HG03066 (cell line): ENCODE data around the gene DNAH8.
"Not testable (repeated sequence)": the region's sequence is repeated elsewhere in the genome, so short reads cannot be mapped to it uniquely, and the experiment has no call there.

Source experiments
- ATAC-seq: cut with Tn5 transposase; IDR thresholded peaks from one replicate; pipeline ENCODE4 v1.9.1; 2021; ENCODE audit warnings: low read depth; ENCODE audit not compliant: unreplicated experiment

The DNAH8 gene

DNA sequence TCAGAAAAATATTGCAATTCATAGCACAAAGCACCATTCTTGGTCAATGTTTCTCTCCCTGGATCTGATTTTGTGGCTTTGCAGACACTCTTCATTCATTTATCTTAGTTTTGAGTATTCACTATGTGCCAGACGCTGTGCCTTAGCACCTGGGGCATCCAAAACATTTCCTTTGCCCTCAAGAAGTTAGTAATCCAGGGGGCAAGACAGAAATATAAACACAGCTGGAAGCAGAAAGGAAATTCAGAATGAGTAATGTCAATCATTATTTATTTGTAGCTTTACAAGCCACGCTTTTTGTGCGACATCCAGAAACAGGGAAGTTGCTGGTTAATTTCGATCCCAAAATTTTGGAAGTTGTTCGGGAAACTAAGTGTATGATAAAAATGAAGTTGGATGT is 71.4 kb downstream of the DNAH8 start:
- no peak for ATAC-seq

DNA sequence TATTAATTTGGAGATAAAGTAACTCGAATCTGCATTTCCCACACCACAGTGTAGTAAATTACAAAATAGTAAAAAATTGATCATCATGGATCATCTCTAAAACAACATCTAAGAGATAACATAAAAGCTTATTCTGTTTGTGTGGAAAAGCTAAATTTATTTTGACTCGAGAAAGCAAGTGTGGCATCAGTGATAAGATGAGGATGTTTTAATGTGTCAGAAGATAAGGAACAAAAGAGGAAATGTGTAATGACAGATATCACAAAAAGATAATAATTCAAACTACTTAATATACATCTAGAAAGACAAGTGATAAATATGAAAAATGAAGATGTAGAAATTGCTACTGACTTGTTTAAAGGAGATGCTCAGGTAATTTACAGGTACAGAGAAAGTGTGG is 74.1 kb downstream of the DNAH8 start:
- ATAC-seq, result no peak

DNA sequence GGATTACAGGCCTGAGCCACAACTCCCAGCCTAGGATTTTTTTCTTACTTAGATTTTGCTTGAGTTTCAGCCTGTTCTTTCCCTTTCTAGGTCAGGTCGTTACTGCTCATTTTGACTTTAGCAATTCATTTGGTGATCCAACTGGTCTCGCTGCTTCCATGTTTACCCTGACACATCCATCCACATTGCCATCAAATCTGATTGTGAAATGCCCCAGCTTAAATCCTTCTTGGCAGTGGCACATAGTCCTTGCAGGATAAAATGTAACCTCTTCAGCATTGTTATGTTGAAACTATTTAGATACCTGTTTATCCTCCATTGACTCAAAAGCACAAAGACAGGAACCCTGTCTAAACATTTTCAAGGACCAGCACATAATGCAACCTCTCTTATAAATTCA is 77.2 kb downstream of the DNAH8 start:
- no peak for ATAC-seq

DNA sequence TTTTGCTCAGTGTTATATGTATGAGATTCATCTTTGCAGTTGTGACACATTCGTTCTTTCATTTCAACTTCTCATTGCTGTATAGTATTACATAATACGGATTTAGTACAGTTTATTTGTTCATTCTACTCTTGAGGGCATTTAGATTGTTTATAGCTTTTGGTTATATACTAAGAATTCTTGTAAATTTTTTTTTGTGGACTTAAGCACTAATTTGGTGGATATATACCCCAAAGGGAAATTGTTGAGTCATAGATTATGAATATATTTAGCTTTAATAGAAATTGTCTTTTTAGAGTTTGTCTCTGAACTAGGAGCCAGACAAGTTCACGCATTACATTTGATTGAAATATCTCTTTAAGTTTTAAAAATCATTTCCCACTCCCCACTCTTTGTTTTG is 79.6 kb downstream of the DNAH8 start:
- no peak for ATAC-seq

DNA sequence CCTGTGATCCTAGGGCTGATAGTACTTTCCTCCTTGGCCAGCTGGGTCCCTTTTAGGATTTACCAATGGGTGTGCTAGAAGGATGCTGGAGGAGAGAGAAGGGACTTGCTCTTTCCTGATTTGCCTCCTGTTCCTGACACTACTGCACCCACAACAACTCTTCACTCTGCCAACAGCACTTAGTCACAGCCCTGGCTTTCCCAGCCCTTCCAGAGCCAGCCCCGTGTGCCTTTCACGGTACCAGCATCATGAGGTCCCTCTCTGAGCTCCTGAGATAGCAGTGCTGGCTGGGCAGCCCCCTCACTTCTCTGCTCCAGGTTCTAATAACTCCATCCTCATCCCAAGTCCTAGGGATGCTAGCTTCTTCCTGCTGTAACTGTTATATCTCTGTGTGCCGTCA is 80.9 kb downstream of the DNAH8 start:
- ATAC-seq, result no peak

DNA sequence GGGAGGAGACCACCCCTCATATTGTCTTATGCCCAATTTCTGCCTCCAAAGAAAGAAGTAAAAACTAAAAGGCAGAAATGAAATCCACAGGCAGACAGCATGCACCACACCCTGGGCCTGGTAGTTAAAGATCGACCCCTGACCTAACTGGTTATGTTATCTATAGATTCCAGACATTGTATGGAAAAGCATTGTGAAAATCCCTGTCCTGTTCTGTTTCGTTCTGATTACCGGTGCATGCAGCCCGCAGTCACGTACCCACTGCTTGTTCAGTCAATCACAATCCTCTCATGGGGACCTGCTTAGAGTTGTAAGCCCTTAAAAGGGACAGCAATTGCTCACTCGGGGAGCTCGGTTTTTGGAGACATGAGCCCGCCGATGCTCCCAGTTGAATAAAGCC is 81.3 kb downstream of the DNAH8 start:
- ATAC-seq, result not testable (repeated sequence)

DNA sequence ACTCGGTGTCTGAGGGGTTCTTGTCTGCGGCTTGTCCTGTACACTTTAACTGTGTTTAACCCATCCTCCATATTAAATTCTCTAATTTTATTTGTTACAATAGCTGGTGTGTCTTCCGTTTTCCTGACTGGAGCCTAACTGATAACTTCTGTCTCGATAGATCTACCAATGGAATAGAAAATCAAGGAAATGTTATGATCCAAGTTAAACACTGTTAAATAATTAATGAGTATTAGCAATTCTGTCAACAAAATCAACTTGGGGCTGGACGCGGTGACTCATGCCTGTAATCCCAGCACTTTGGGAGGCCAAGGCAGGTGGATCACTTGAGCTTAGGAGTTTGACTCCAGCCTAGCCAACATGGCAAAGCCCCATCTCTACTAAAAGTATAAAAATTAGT is 81.7 kb downstream of the DNAH8 start:
- ATAC-seq, result no peak

DNA sequence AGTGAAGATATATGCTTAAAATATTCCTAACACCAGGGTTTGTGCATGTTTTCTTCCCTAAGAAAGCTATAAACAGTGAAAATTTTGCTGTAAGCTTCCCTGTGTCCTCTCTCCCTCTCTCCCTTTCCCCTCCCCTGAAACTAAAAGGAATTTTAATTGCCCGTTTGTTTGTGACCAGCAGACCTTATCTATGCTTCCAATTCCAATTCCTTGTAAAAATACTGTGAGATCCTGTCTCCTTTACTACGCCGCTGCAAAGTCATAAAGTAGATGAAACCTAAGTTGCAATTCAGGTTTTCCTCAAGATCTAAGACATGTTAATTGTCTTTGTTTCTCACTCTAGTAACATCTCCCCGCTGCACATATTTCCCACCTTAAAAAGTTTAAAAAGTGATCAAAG is 82.3 kb downstream of the DNAH8 start:
- ATAC-seq, result no peak

DNA sequence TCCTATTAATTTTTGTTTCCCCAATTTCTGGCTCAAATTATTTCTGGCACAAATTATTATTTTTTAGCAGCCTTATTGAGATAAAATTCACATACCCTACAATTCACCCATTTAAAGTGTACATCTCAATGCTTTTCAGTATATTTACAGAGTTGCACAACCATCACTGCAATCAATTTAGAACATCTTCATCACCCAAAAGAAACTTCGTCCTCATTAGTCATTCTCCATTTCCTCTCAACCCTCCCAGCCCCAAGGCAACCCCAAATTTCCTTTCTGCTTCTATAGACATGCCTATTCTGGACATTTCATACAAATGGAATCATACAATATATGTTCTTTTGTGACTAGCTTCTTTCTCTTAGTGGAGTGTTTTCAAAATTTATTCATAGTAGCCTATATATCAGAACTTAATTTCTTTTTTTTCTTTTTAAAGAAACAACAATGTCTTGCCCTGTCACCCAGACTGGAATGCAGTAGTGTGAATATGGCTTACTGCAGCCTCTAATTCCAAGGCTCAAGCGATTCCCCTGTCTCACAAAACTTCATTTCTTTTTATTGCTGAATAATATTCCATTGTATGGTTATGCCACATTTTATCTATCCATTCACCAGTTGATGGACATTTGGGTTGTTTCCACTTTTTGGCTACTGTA is 84.5 kb downstream of the DNAH8 start:
- no peak for ATAC-seq

DNA sequence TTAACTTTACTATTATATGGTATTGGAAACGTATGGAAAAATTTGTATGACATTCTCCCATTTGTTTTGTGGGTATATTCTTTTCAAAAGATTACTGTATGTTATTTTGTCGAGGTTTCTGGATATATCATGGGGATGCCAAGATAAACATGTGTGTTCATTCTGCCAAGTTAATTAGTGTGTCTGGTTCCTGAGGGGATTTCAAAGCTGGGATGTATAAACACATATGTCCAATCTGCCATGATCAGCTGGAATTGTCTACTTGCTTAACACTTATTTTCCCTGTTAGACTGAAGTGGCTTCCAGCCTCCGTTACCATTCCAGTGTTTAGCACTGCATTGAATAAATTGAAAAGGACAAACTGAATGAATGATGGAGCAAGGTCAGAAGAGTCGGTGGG is 86.2 kb downstream of the DNAH8 start:
- ATAC-seq, result no peak

DNA sequence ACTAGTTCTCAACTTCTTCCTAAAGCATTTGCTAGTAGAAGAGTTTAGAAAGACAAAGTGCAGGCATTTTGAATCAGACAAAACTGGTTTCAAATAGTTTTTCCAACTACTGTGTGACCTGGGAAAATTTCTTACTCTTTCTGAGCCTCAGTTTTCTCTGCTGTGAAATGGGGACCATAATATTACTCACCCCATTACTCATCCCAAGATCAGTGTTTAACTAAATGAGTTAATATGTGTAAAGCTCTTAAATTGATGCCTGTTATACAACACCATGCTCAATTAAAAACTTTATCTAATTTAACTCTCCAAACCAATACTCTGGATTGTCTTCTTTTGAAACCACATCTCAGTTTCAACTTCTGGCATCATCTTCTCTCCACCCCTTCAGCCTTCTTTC is 87.4 kb downstream of the DNAH8 start:
- no peak for ATAC-seq

DNA sequence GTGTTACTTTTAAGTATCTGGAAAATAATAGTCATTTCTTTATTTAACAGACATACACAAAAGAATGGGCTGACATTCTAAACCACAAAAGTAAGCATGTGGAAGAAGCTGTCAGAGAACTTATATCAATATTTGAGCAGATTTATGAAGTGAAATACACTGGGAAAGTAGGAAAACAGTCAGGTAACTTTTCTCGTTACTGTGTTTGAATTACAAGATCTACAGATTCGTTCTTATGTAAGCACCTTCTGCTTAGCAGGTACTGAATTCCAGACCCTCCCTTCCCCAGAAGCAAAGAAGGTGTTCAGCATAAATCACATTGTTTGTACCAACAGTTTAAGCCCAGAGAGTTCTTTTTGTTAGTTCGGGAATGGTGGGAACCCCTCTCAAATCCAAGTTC is 88.0 kb downstream of the DNAH8 start:
- ATAC-seq, result no peak

DNA sequence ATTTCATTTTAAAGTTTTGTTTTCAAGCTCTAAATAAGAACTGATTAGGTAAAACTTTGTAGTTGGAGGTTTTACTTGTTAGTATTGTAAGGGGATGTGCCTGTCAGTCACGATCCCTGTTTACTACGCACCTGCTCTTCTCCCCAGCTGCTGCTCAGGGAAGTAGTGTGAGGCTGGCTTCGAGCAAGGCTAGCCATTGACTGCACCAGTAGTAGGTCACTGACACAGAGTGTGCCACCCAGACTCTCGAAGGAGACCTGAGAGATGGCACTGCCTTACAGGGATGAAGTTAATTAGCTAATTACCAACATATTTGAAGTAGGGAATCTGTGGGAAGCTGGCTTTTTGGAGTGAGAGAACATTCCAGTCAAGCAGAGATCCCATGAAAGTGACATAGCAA is 89.2 kb downstream of the DNAH8 start:
- no peak for ATAC-seq

DNA sequence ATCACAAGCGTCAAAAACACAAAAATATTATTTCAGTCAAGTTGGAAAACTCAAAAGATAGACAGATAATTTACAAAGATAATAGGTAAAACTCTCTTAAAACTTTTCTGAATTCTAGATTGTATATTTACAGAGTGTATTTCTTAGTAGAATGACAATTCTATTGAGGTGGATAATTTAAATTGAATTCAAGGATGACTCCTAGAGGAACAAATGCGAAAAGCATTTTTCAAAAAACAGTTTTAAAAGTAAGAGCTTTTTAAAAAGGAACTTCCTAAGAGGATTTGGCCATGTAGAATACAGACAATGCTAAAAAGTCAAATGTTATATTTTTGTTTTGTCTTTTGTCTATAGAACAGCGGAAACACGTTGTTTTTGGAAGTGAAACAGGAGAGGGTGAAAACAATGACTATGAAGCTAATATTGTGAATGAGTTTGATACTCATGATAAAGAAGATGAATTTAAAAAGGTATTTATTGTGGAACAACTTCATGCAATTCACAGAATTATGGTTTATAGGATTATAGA is 90.1 kb downstream of the DNAH8 start:
- no peak for ATAC-seq

DNA sequence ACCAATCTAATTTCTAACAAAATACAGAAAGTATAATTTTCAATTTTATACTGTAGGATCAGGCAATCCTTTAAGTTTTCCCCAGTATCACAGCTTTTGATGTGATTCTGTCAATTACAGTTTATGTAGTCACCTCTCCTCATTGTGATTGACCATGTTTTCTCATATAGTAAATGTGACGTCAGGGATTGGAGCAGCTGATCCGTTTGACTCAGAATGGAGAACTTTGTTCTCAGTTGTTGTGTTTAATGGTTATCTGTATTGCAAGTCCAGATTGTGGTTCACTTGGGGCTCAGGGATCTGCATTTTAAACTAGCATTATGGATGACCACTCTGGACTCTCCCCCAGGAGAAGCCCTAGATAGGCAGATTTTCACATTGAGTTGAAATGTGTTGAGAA is 90.6 kb downstream of the DNAH8 start:
- ATAC-seq, result no peak

DNA sequence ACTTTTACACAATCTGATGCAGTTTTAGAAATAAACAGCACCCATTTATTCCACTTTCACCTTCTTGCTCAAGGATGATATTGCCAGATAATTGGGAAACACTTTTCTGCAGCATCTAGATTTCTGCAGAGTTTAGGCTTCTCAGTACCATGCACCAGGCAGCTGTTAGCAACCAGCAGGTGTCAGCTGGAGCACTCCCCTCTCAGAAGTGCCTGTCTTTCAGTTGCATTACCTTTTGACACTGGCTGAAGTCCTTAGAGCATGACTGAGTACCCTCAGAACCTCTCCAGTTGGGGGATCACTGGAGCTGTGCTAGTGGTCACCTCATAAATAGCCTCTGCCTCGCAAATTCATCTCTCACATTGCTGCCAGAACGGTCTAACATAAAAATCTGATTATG is 91.2 kb downstream of the DNAH8 start:
- no peak for ATAC-seq

DNA sequence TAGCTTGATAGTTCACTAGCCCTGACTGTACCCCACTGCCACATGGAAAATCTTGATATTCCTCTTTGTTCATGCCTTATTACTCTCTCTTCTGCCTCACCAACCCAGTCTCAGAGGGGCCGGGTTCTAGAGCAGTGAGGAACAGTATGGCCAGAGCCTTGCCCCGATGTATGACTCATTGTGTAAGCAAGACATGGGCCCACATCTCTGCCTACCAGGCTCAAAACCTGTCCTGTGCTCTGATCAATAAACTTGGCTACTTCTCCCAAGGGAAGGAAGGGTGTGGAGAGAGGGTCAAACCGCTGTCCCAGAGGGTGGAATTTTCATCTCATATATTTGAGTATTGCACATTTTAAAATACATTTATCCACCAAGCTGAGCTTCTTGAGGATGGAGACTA is 91.7 kb downstream of the DNAH8 start:
- ATAC-seq, result no peak

DNA sequence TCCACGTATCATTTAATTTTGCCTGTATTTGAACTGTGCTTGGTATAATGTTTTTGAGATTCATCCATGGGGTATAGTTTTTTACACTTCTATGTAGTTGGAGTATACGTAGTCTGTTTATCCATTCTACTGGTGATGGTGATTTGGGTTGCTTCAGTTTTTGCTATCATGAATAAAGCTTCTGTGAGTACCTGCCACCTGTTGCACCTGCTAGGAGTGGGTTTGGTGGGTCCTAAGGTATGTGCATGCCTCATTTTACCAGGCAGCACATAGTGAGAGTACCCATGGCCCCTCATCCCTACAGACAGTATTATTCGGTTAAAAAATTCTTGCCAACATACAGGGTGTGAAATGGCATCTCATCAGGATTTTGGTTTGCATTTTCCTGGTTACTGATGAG is 92.9 kb downstream of the DNAH8 start:
- no peak for ATAC-seq

DNA sequence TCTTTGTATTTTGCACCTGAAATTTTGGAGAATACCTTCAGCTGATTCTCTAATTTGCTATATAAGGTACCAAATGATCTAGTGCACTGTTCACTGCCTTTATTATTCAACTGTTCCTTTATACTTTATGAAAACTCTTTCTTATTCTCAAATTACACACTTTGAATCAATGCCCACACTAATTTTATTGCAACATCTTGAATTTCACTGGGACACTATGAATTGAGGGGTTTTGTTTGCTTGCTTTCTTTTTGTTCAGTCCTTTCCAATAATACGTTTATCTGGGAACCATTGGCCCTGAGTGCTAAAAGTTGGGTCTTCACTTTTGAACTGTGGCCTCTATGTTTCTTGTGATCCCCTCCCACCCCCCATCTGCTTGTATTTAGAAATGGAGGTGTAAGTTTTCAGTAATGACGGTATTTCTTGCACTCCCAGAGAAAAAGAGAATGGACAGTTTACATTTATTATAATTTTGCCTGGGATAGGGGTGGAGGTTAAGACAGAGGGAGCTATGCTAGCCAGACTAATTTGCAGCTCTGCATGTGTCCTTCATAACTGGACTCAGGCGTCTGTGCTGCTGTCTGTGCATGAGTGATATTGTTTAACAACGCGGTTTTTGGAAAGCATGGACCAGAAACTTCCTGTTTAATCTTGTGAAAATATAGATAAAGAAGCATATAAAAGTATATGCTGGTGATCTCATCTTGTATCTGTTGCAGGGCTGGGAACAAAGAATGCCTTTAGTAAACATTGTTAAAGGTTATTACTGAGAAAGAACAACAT is 98.1 kb downstream of the DNAH8 start:
- no peak for ATAC-seq

DNA sequence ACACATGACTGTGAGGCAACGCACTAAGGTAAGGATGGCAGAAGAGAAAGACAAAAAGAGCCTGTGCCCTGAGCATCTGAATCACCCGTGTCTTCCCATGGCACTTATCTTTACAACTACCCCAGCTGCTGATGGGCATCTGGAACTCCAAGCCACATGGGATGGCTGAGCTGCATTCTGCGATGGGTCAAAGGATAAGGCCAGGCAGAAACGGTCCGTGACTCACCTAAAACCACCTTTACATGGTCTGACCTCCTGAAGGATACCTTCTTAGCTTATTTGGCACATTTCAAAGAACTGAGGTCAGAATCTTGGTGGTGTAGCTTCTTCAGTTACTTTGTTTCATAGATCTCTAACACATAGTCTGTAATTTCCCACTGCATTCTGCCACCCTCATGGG is 99.7 kb downstream of the DNAH8 start:
- no peak for ATAC-seq

DNA sequence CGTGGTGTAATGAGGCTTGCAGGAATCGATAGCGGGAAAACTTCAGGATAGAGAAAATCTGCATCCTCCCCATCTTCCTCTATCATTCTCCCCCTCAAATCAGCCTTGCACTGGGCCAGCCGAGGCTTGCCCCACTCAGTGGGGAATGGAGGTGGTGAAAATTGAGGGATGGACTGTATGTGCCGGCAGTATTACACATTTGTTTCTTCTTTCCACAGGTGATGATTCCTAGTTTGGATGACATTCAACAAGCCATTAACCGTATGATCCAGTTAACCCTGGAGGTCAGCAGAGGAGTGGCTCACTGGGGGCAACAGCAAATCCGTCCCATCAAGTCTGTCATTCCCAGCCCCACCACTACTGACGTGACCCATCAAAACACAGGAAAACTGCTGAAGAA is 100.1 kb downstream of the DNAH8 start:
- ATAC-seq, result no peak

DNA sequence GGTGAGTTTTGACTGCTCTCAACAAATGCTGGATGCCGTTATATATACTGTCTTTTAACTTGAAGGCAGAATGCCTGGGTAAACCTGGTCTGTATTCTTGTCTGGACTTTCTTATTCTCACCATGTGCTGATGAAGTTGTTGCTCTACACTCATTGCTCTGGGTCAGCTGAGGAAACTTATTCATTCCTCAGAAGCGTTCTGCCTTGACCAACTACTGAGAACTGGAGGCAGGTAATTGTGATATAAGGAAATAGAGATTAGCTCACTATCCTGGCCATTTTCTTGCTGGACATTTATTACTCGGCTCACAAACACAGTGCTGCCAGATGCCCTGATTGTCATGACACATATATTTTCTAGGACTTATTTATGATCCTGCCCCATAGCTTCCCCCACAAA is 103.6 kb downstream of the DNAH8 start:
- no peak for ATAC-seq
